Mucosa of rectum (tissue), 2 donors: ENCODE measurements around the gene AIRE.
"Not testable (repeated sequence)": the region's sequence is repeated elsewhere in the genome, so short reads cannot be mapped to it uniquely, and the experiment has no call there.

ENCODE experiments used
- H3K27ac ChIP-seq, 2 donors: one replicate each; pipeline ENCODE4 v1.7.0; 2013; ENCODE audit warnings: inconsistent platforms in 2 of 2, low read depth in 2 of 2, low read length in 2 of 2
- H3K27me3 ChIP-seq, 2 donors: one replicate each; pipeline ENCODE4 v1.7.0; 2013; ENCODE audit warnings: low read length in 2 of 2; ENCODE audit not compliant: control insufficient read depth in 2 of 2, insufficient read depth in 2 of 2
- H3K36me3 ChIP-seq, 2 donors: one replicate each; pipeline ENCODE4 v1.7.0; 2013; ENCODE audit warnings: low read length in 2 of 2; ENCODE audit not compliant: control insufficient read depth in 2 of 2, insufficient read depth in 2 of 2
- H3K4me1 ChIP-seq, 2 donors: one replicate each; pipeline ENCODE4 v1.7.0; 2013; ENCODE audit warnings: low read length in 2 of 2, mild to moderate bottlenecking in 1 of 2; ENCODE audit not compliant: control insufficient read depth in 2 of 2, insufficient read depth in 2 of 2
- H3K4me3 ChIP-seq, 2 donors: one replicate each; pipeline ENCODE4 v1.7.0; 2013; ENCODE audit warnings: low read length in 2 of 2
- H3K9ac ChIP-seq, 2 donors: one replicate each; pipeline ENCODE4 v1.7.0; 2013; ENCODE audit warnings: low read length in 2 of 2, low read depth in 1 of 2, mild to moderate bottlenecking in 1 of 2
- H3K9me3 ChIP-seq, 2 donors: one replicate each; pipeline ENCODE4 v1.7.0; 2013; ENCODE audit warnings: low read length in 2 of 2; ENCODE audit not compliant: control insufficient read depth in 2 of 2
- donor health status: healthy.
- donor health status: Normal muscosa, but diverticular disease.

The AIRE gene

GRCh38 chr21:44267655-44268142, 18.0 kb upstream of the AIRE start:
- H3K27me3 ChIP-seq = no peaks in the 10 kb centered on the region
- no peaks in the 10 kb centered on the region for H3K9me3 ChIP-seq
- no peak overlapping the region for H3K4me3 ChIP-seq
- no peak overlapping the region for H3K27ac ChIP-seq
- H3K4me1 ChIP-seq = no peaks in the 10 kb centered on the region
- H3K36me3 ChIP-seq = no peaks in the 10 kb centered on the region
- H3K9ac ChIP-seq = no peak overlapping the region

DNA sequence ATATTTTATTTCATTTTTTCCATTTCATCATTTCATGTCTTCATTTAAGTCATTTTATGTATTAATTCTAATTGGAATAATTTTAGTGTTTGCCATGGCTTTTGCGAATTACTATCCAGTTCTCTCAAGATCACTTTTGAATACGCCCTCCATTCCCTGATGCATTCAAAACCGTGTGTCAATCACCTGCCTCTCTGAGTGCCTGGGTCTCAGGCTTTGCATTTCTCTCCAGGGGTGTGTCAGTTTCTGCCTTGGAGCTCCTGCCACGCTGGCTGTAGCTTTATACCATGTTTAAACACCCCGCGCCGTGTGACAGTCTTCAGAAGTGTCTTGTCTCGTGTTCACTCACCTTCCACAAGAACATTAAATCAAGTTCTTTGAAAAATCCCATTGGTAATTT, 16.6 kb upstream of the AIRE start:
- no peaks in the 10 kb centered on the region for H3K27me3 ChIP-seq
- no peaks in the 10 kb centered on the region for H3K4me1 ChIP-seq
- H3K9me3 ChIP-seq = no peaks in the 10 kb centered on the region
- no peaks in the 10 kb centered on the region for H3K36me3 ChIP-seq
- H3K9ac ChIP-seq = no peak overlapping the region
- H3K4me3 ChIP-seq = no peak overlapping the region
- no peak overlapping the region for H3K27ac ChIP-seq

- no peaks in the 10 kb centered on the region for H3K36me3 ChIP-seq
- H3K9ac ChIP-seq = no peak overlapping the region
- H3K27ac ChIP-seq = no peak overlapping the region
- no peak overlapping the region for H3K4me3 ChIP-seq
- no peaks in the 10 kb centered on the region for H3K4me1 ChIP-seq
- no peaks in the 10 kb centered on the region for H3K27me3 ChIP-seq
- H3K9me3 ChIP-seq = no peaks in the 10 kb centered on the region
Observed at GRCh38 chr21:44271558-44272283, 14.0 kb upstream of the AIRE start.

DNA sequence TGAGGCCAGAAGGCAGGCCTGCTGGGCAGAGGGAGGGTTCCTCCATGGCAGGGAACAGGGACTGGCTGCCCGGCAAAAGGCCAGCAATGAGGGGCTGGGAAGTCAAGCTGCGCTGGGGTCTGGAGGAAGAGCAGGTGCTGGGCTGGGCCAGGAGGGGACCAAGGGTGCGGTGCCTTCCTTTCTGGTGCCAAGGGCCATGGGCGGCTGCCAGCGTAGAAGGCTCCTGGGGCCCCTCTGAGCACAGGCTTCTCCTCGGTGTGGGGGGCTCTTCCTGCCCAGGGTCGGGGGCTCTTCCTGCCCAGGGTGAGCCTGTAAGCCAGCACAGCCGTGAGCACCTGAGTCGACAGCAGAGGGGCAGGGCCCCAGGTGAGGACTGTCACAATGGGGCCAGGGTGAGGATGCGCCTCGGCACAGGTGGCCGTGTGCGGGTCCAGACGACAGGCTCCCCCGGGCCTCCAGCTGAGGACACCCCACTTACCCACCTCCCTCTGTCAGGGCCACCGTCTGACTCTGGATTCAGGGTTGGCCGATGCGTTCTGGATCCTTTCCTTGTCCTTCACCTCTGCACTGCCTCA, 13.3 kb upstream of the AIRE start:
- H3K27me3 ChIP-seq = no peaks in the 10 kb centered on the region
- no peak overlapping the region for H3K4me3 ChIP-seq
- no peak overlapping the region for H3K9ac ChIP-seq
- no peaks in the 10 kb centered on the region for H3K4me1 ChIP-seq
- H3K27ac ChIP-seq = no peak overlapping the region
- no peaks in the 10 kb centered on the region for H3K36me3 ChIP-seq
- no peaks in the 10 kb centered on the region for H3K9me3 ChIP-seq

DNA sequence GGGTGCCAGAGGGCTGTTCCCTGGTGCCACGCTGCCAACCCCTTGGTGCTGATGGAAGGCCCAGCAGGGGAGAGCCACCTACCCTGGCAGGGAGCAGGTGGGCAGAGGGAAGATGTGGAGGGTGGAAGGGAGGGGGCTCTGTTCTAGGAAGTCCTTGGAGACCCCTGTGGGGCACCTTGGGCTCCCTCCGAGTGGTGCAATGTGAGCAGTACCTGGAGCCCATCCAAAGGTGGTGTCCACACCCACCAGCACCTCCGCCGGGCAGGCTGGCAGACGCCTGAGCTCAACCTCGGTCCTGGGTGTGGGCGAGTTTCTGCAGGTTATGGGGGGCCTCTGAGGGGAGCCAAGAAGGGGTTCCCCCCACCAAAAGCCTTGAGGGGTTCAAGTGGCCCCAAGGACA, 12.6 kb upstream of the AIRE start:
- no peaks in the 10 kb centered on the region for H3K9me3 ChIP-seq
- H3K27ac ChIP-seq = no peak overlapping the region
- H3K27me3 ChIP-seq = no peaks in the 10 kb centered on the region
- no peaks in the 10 kb centered on the region for H3K36me3 ChIP-seq
- no peaks in the 10 kb centered on the region for H3K4me1 ChIP-seq
- H3K9ac ChIP-seq = no peak overlapping the region
- no peak overlapping the region for H3K4me3 ChIP-seq

- Histone ChIP-seq H3K9me3 (no peaks in the 10 kb centered on the region), H3K36me3 (no peaks in the 10 kb centered on the region), H3K4me3 (no peak overlapping the region), H3K9ac (no peak overlapping the region), H3K27me3 (no peaks in the 10 kb centered on the region), H3K4me1 (no peaks in the 10 kb centered on the region), H3K27ac (no peak overlapping the region)
Observed at GRCh38 chr21:44275041-44275440, 10.6 kb upstream of the AIRE start.

GRCh38 chr21:44279354-44280260, 6.1 kb upstream of the AIRE start:
- Histone ChIP-seq H3K4me3 (no peak overlapping the region), H3K9ac (no peak overlapping the region), H3K9me3 (no peaks in the 10 kb centered on the region)

DNA sequence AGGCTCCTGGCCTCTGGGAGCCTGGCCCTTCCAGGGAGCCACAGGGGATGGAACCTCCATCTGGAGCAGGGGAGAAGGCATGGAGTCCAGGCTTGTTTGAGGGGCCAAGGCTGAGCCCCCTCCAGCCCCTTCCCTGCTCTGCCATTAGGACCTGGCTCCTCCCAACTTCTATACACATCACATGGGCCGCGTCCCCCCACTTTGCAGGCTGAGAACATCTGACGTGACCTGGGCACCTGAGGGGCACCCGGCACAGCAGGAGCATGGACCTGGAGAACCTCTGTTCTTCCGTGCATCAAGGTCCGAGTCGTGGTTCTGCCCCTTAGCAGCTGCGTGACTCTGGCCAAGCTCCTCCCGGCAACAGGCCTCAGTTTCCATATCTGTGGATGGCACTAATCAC, 3.9 kb upstream of the AIRE start:
- Histone ChIP-seq H3K4me3 (no peak overlapping the region), H3K27me3 (no peaks in the 10 kb centered on the region), H3K27ac (no peak overlapping the region), H3K9ac (no peak overlapping the region), H3K4me1 (no peaks in the 10 kb centered on the region), H3K9me3 (no peaks in the 10 kb centered on the region), H3K36me3 (no peaks in the 10 kb centered on the region)

More at GRCh38 chr21:44279354-44280260, 6.1 kb upstream of the AIRE start:
- Histone ChIP-seq H3K36me3 (no peaks in the 10 kb centered on the region), H3K27me3 (no peaks in the 10 kb centered on the region), H3K4me1 (no peaks in the 10 kb centered on the region), H3K27ac (no peak overlapping the region)

- no peak overlapping the region for H3K4me3 ChIP-seq
- no peaks in the 10 kb centered on the region for H3K4me1 ChIP-seq
- H3K27ac ChIP-seq = no peak overlapping the region
- no peaks in the 10 kb centered on the region for H3K9me3 ChIP-seq
- no peak overlapping the region for H3K9ac ChIP-seq
- H3K36me3 ChIP-seq = no peaks in the 10 kb centered on the region
- no peaks in the 10 kb centered on the region for H3K27me3 ChIP-seq
Observed at GRCh38 chr21:44282370-44282769, 3.3 kb upstream of the AIRE start.

DNA sequence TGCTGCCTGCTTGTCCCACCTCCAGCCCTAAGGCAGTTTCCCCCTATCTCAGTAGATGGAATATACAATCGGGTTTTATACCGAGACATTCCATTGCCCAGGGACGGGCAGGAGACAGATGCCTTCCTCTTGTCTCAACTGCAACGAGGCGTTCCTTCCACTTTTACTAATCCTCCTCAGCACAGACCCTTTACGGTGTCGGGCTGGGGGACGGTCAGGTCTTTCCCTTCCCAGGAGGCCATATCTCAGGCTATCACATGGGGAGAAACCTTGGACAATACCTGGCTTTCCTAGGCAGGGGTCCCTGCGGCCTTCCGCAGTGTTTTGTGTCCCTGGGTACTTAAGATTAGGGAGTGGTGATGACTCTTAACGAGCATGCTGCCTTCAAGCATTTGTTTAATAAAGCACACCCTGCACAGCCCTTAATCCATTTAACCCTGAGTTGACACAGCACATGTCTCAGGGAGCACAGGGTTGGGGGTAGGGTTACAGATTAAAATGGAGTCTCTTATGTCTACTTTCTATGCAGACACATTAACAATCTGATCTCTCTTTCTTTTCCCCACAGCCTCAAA, 2.4 kb upstream of the AIRE start:
- H3K27me3 ChIP-seq, H3K4me3 ChIP-seq, H3K36me3 ChIP-seq, H3K4me1 ChIP-seq, H3K27ac ChIP-seq, H3K9me3 ChIP-seq, H3K9ac ChIP-seq: not testable (repeated sequence)
